HG03432 (cell line): Measurements from ENCODE around the gene B9D2.

Experiments
- ATAC-seq: cut with Tn5 transposase; IDR thresholded peaks from one replicate; pipeline ENCODE4 v1.9.1; 2021; ENCODE audit warnings: mild to moderate bottlenecking, moderate library complexity; ENCODE audit not compliant: unreplicated experiment

The B9D2 gene

GRCh38 chr19:41311613-41312012, 52.3 kb downstream of the B9D2 start:
- no peak for ATAC-seq

GRCh38 chr19:41311072-41311471, 52.9 kb downstream of the B9D2 start:
- ATAC-seq: no peak

GRCh38 chr19:41310033-41310831, 53.7 kb downstream of the B9D2 start, which contains the start of gene CCDC97:
TSS of gene CCDC97 (plus strand) at chr19:41310172. CDS start at chr19:41310311, 139 bp downstream.
- peak; percentile 70 for ATAC-seq

- ATAC-seq: no peak
These were observed 54.5 kb downstream of the B9D2 start for GRCh38 chr19:41309180-41310032.

- ATAC-seq: no peak
These were observed 55.3 kb downstream of the B9D2 start for GRCh38 chr19:41308450-41309179.

GRCh38 chr19:41307954-41308449, 55.9 kb downstream of the B9D2 start:
- no peak for ATAC-seq

- no peak for ATAC-seq
These were observed 56.7 kb downstream of the B9D2 start for GRCh38 chr19:41307090-41307875.

GRCh38 chr19:41305927-41306793, 57.8 kb downstream of the B9D2 start:
- ATAC-seq: no peak

- no peak for ATAC-seq
These were observed 59.1 kb downstream of the B9D2 start for GRCh38 chr19:41304706-41305483.
